GM23338 (cell line): ENCODE data around the gene KCNIP3.

Experiments
- CTCF ChIP-seq, 2 experiments: fragments of 200-600 bp in 1 of 2; sonication (generic) in 1 of 2; conservative IDR thresholded peaks; 2 replicates each; pipeline versions ENCODE4 v1.5.1 to v1.6.1; 2016 to 2017; ENCODE audit warnings: antibody characterized with exemption in 2 of 2, low read depth in 2 of 2, mild to moderate bottlenecking in 2 of 2, moderate library complexity in 1 of 2
- EZH2 ChIP-seq: fragments of 200-600 bp; sonication (generic); IDR thresholded peaks from one replicate; pipeline ENCODE4 v1.8.0; 2017; ENCODE audit warnings: antibody characterized with exemption, mild to moderate bottlenecking, low read depth; ENCODE audit not compliant: unreplicated experiment
- POLR2AphosphoS5 ChIP-seq: IDR thresholded peaks from 2 replicates; pipeline ENCODE4 v1.6.1; 2016; ENCODE audit warnings: antibody characterized with exemption, low read depth
- REST ChIP-seq: IDR thresholded peaks from one replicate; pipeline ENCODE4 v1.6.1; 2018; ENCODE audit warnings: antibody characterized with exemption; ENCODE audit not compliant: unreplicated experiment

GRCh38 chr2:95282458-95282857 lies 14.7 kb upstream of the KCNIP3 start:
- TF ChIP-seq EZH2: no peak
- no peak for TF ChIP-seq POLR2AphosphoS5
- TF ChIP-seq REST: no peak
- no peak for TF ChIP-seq CTCF (conservative IDR thresholded peaks at IDR 0.05; ENCODE audit: low read depth in 2 of 2)
